CD4-positive, alpha-beta T cell treated with Interleukin-6 for 4 hours (primary cell): ENCODE data around the gene CHTF18.
"Not testable (repeated sequence)": the region's sequence is repeated elsewhere in the genome, so short reads cannot be mapped to it uniquely, and the experiment has no call there.

Experiments used
- DNase-seq: peaks from one replicate; pipeline ENCODE4 v3.0.0-alpha.2; 2020; ENCODE audit warnings: mixed read lengths

Gene CHTF18

DNA sequence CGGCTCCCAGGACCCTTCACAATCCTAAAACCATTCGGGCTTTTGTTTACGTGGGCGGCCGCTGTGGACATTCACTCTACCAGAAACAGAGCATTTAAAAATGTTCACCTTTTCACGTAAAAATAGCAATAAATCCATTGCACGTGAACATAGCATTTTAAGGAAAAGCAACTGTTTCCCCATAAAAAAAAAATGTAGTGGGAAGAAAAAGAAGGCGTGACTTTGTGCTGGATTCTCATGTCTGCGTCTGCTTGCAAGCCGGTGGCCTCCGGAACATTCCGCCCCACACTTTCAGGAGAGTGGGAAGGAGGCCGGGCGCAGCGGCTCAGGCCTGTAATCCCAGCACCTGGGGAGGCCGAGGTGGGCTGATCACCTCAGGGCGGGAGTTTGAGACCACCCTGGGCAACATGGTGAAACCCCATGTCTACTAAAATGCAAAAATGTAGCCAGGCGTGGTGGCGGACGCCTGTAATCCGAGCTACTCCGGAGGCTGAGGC, 25.5 kb downstream of the CHTF18 start:
- DNase-seq = no peak

DNA sequence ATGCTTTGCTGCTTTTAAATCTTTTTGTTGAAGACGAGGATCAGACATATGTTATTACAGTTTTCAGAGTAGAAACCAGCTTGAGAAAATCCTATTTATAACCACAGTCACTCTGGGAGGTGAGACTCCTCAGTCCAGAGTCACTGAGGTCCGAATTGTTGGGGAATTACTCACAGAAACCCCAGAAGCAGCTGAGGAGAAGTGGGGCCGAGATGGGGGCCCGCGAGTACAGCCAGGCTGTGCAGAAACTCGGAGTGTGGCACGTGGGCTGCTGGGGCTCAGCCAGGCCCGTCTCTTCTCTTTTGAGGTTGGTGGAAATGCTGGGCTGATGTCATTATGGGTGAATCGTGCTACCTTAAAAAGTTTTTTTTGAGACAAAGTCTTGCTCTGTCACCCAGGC, 26.6 kb downstream of the CHTF18 start:
- no peak for DNase-seq

DNA sequence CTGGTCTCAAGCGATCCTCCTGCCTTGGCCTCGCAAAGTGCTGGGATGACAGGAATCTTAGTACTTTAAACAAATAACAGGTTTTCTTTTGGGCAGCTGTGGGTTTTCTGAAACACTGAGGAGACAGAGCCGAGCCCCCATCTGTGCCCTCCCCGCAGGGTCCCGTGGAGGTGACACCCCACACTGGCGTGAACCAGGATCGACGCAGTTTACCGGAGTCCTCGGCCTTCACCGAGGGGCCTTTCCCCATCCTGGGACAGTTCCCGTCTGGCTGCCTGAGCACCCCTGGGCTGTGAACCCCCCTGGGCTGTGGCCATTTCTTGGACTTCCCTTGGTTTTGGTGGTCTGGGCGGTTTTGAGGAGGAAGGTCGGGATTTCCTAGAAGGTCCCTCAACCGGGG, 27.4 kb downstream of the CHTF18 start:
- DNase-seq = no peak

DNA sequence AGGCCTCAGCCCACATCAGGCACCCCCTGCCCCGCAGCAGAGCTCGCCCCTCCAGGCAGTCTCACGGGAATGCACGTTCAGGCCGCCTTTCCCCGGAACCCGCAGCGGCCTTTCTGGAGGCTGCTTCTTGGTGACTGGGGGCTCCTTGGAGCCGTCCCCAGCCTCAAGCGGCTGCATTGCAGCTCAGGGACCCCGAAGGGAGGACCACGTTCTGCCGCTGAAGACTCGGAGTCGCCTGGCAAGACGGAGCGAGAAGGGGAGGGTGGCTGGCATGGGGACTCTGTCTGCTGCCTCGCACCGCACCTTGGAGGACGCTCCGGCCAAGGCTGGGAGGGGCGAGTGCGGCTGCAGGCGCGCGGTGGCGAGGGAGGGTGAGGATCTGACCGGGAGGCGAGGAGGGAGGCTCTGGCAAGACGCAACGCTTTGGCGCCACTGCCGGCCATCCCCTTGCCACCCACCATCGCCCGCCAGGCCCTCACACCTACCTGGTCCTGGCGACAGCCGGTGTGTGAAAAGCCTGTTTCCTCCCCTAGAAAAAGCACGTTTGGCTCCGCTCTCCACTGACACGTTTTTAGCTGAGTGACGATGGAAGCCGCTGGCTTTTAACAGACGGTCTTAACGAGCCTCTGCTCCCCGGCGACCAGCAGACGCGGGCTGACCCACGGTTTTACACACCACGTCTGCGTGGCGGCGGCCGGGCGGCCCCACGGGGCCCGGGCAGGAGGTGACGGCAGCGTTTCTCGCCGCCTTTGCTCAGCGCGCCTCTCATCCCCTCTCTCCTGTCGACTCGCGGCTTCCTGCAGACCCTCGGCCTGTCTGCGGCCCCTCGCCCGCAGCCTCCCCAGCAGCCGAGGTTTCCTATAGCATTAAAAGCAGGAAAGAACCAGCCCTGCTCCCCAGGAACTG, 28.8 kb downstream of the CHTF18 start:
- DNase-seq = no peak

DNA sequence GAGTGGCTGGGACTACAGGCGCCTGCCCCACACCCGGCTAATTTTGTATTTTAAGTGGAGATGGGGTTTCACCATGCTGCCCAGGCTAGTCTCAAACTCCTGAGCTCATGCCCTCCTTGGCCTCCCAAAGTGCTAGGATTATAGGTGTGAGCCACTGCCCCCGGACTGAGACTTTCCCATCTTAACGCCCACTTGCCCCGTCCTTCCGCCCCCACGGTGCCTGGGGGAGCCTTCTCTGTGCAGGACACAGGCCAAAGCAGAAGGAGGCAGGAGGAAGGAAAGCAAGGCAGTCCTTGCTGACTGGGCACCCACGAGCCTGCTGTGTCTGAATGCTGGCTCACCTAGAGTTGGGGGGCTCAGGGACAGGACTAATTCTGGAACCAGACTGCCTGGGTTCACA, 29.7 kb downstream of the CHTF18 start:
- DNase-seq = no peak

DNA sequence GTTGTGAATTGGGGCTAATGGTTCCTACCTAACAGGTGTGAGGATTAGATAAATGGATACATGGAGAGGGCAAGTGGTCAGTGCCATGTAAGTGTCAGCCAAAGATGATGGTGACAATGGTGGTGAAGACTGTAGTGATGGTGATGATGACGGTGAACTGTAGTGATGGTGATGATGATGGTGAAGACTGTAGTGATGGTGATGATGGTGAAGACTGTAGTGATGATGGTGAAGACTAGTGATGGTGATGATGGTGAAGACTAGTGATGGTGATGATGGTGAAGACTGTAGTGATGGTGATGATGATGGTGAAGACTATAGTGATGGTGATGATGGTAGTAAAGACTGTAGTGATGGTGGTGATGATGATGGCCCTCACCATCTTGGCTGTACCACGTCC, 30.2 kb downstream of the CHTF18 start:
- DNase-seq = no peak

DNA sequence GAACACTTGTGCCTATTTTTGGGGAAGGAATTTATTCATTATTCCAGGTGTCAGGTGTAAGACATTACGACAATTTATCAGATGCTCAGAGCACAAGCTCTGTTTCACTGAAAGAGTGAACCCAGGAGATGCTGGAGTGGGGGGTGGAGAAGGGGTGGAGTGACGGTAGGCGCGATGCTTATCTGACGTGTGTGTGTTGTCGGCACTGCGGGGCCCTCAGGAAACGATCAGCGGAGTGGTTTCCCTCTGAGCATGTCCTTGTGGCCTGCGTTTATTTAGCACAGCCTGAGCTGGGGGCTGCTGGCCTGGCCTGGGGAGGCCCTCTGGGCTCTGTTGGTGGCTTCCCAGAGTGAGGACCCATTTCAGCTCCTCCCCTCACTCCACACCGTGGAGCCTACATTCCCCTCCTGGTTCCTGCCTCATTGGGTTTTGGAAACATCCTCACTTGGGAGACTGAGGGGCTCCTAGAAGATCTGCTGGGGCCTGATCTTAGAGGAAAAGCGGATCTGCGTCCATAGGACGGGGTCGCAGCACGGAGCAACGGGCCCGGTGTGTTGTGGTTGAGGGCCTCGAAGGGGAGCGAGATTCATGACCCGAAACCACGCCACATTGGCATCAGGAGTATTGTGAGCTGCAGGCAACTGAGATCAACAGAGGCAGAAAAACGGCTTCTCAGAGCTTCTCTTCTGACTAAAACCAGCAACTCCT, 31.1 kb downstream of the CHTF18 start:
- DNase-seq = peak; percentile 36

DNA sequence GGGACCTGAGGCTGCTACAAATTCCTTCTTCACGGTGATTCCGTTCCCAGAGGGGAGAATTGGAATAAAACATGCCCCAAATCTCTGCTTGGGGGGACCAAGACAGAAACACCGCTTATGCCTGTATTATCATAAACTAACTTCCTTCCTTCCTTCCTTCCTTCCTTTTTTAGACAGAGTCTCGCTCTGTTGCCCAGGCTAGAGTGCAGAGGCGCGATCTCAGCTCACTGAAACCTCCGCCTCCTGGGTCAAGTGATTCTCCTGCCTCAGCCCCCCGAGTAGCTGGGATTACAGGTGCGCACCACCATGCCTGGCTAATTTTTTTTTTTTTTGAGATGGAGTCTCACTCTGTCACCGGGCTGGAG, 31.6 kb downstream of the CHTF18 start:
- not testable (repeated sequence) for DNase-seq

DNA sequence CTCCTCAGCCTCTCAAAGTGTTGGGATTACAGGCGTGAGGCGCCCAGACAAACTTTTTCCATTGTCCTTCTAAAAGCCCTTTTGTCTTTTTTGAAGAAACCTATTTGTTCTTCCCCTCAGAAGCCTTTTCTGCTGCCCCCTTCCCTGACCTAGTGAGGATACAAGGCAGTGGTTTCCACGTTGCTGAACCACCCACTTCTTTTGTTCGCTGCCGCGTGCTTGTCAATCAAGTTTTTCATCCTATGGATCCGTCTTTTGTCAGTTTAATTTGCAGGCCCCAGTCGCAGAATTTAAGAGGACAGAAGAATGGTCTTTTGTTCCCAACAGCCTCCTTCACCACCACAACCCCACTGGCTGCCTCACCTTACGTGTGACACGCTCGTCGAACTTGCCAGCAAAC, 32.3 kb downstream of the CHTF18 start:
- DNase-seq = no peak

DNA sequence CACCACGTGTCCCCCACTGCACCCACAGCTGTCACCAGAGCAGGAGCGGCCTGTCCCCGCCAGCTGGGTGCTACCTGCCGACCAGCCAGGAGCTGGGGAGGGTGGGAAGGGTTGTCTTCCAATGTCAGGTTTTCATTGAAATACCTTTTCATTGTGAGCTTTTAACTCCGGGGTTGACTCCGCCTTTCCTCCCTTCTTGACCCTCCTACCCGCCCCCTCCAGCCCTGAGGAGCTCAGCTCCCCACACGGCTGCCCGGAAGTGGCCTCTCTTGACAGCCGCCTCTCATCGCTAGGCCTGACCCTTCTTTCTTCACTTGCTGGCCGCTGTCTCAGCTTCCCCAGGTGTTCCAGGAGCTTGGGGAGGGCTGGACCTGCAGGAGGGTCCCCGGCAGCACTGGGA, 33.3 kb downstream of the CHTF18 start:
- no peak for DNase-seq

DNA sequence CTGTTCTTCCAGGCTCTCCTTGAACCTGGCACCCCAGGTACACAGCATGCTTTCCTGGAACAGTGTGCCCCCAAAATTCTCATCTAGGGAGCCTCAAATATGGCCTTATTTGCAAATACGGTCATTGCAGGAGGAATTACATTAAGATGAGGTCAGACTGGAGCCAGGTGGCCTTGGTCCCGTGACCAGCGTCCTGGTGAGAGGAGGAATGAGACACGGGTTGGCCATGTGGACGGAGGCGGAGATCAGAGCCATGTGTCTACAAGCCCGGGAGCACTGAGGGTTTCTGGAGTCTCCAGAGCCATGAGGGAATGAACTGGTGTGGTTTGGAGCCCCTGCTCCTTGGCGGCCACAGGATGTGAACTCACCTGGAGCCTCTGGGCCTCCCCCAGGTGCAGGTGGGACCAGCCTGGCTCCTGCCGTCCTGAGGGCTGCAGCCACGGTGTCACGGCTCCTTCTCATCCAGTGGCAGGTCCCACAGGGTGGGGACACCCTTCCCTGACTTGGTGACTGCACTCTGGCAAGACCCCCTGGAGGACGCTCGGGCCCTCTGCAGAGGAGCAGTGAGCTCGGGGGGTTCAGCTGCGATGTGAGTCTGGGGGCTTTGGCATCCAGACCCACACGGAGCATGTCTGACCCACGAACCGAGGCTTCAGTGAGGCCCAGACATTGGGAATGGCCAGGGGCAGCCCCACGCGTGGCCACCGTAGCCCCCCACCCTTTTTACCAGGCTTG, 33.9 kb downstream of the CHTF18 start:
- no peak for DNase-seq

DNA sequence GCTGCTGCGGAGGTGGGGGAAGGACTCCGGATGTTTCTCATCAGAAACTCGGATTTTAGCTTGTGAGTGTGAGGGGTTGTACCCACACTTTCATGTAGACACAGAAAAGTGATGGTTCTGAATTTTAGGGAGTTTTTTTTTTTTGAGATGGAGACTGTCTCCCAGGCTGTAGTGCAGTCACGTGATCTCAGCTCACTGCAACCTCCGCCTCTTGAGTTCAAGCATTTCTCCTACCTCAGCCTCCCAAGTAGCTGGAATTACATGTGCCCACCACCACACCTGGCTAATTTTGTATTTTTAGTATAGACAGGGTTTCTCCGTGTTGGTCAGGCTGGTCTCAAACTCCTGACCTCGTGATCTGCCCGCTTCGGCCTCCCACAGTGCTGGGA, 34.5 kb downstream of the CHTF18 start:
- DNase-seq = no peak

DNA sequence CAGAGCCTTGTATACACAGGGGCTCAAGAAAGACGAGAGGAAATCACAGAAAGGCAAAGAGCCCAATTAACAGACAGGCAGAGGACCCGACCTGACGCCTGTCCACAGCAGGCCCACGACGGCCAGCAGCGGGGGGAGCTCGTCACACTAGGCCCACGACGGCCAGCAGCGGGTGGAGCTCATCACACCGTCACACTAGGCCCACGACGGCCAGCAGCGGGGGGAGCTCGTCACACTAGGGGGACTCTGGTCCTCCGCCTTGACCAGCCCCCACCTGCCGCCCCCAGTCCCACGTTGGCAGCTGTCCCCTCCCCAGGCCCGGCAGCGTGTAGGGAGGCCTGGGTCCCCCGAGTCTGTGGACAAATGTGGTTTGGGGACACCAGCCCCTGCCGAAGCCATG, 35.8 kb downstream of the CHTF18 start:
- no peak for DNase-seq

DNA sequence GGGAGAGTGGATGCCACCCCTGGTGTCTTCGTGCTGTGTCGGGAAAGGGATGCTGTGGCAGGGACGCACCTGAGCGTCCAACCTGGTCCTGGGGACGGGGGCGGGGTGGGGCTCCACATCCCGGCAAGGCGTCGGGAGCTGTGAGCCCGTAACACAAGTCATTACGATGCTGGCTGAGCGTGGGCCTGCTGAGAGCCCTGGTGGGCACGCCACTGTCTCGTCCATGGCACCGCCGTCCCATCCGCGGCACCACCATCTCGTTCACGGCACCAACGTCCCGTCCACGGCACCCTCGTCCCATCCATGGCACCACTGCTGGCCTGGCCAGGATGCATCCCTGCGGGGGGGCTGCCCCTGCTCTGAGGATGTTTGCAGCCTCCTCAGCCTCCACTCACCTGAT, 36.2 kb downstream of the CHTF18 start:
- no peak for DNase-seq

DNA sequence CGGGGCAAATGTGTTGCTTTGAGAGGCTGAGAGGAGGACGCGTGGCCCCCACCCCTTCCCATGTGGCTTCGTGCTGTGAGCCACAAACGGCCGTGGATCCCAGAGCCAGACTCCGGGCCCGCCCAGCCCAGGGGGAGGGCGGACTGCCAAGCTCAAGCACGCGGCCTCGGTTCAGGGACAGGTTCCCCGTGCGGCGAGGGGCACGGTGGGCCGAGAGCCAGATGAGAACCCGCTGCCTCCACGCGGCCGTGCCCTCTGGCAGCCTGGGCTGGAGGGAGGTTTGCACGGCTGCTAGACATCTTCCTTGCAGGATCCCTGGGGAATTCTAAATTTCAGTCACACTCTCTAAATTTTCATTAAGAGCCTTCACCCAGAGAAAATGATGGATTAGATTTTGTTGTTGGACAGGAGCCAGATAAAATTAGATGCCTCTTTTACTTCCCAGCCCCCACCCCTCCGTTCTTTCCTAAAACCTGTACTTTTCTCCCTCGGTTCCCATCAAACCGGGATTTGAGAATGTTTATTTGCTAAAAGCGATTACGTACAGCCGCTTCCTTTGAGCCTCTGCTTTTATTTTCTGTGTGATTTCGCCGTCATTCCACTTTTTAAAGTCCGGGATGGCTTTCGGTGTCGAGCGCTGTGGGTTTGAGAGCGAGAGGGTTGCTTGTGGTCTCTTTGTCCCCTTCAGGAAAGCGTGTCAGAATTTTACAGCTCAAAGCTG, 37.1 kb downstream of the CHTF18 start:
- no peak for DNase-seq

DNA sequence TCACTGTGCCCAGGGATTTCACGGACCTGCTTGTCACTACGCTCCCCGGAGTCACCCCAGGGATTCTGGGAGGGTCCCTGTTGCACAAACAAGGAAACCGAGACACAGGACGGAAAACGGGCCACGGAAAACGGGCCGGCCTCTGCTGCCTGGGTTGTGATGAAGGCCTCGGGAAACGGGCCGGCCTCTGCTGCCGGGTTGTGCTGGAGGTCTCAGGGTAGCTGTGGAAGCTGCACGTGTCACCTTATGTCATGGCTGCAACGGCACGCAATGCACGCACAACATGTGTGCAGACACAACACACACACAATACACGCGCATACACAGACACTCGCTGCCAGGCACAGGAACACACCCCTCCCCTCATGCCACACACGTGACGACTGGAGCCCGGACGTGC, 39.1 kb downstream of the CHTF18 start:
- DNase-seq = no peak

DNA sequence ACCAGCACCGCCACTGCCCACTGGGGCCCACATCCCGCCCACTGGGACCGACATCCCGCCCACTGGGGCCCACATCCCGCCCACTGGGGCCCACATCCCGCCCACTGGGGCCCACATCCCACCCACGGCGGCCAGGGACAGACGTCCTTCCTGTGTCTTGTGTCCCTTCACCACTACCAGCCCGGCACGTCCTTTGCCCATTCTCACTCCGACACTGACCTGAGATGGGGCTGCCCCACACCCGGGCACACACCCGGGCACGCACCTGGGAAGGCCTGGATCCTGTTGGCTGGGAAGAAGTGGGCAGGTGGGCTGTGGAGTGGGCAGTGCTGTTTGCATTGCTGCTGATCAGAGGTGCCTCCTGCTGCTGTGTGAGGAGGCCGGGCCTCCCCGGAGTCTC, 40.5 kb downstream of the CHTF18 start:
- no peak for DNase-seq

DNA sequence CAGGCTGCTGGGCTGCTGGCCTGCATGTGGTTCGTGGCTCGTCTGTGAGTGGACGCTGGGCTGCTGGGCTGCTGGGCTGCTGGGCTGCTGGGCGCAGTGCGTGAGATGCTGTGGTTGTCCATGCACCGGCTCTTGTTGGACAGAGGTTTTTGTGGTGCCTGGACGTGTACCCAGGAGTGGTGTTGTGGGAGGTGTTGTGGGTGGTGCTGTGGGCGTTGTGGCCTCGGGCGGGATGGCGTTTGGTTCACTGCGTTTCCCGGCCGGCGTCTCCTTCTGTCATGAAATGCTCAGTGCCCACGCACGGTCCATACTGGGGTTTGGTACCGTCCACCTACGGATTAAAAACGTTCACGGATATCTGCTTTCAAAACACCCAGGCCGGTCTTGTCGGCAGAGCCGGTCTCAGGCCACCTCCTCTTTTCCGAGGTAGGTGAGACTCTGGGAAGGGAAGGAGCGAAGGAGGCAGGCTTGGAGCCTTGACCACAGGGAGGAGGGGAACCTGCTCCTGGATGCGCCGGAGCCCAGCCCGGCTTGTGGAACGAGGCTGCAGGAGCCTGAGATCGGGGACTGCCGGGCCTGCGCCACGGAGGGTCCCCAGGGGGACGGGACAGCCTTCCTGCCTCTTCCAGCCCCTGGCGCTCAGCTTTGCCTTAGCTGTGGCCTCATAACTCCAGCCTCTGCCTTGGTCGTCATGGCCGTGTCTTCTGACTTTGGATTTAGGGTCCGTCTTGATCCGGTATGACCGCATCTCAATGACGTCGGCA, 41.9 kb downstream of the CHTF18 start:
- DNase-seq = no peak

DNA sequence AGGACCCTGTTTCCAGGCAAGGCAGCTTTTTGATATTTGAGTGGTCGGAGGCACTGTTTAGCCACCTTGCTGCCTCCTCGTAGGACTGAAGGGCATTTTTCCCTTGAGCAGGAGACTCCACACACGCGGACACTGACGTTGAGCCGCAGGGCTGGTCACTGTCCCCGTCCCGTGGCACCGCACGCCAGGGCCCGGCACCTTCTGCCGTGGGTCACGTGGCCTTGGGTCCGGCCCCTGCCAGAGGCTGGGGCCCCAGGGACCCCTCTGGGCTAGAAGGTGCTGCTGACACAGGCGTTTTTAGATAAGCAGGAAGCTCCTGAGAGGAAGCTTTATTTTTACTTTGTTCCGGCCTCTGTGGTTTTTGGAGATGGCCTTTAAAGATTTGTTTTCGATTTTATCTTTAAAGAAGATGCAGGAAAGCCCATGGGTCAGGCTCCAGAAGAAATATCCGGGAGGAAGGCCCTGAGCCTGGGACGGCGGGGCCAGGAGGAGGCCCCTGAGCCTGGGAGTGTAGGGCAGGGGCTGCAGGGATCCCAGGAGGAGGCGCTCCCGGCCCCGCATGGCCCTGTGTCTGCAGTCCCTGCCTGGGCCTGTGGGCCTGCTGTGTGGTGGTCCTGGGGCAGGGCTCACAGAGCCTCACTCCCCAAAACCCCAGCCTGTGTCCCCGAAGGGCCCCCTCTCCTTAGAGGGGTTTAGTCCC, 42.6 kb downstream of the CHTF18 start:
- no peak for DNase-seq

DNA sequence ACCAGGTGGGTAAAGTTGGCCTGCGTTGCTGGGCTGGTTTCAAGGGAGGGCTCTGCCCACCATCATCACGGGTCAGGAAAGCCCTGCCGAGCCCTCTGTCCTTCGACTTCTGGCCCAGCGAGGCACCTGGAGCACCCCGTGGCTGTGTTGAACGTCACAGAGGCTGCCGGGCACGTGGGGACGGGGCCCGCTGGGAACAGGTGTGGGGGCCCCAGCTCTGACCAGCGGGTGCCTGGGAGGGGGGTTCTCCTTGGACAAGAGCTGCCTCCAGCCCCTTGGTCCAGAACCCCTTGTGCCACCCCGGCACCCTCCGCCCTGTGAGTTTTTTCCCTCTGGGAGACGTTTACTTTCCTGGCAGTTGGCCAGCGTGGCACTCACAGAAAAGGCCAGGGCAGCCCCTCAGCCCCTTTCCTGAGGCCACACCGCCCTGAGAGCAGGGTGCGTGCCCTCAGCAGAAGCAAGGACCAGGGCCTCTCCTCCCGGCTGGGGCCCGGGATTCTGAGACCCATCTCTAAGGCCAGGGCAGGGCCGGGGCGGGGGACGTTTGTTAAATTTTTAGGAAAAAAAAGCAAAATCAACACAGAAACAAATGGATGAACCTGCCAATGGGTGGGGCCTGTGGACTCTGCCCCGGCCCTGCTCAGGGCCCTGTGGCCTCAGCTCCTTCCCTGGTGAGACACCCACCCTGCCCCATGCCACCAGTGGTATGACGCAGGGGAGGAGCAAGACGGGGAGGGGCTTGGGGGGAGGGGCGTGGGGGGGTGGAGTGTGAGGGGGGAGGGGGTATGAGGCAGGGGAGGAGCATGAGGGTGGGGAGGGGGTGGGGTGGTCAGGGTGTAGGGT, 43.4 kb downstream of the CHTF18 start:
- DNase-seq = no peak
